IMR-90 (cell line): ENCODE data around the gene STOM. TPM values are rescaled to one million over a fixed set of nuclear protein-coding genes. Genes with fewer than 3 reads are reported as not detected.

Experiments used
- ATAC-seq: fragments of 200-7000 bp; cut with Tn5 transposase; 2 replicates; pipeline ENCODE4 v1.9.1; 2020; ENCODE audit warnings: low read depth, mild to moderate bottlenecking, moderate library complexity
- BruUV-seq: library from RNA; stranded (reverse); fragments of 400-500 nt; replicated peaks from 2 replicates; lab custom pipeline; 2021; lab: Mats Ljungman, UMichigan
- CTCF ChIA-PET: fragments of 300-600 bp; formaldehyde crosslinking; extraction: SDS; loops from one replicate; lab custom pipeline; 2021; ENCODE audit warnings: antibody characterized with exemption; lab: Yijun Ruan, JAX
- POLR2A ChIA-PET: fragments of 300-600 bp; sonication (Branson Sonifier 250); formaldehyde crosslinking; loops from one replicate; lab custom pipeline; 2022; ENCODE audit warnings: antibody characterized with exemption; ENCODE audit not compliant: unreplicated experiment; lab: Charles Lee
- DNase-seq: peaks from one replicate; pipeline ENCODE4 v3.0.0; 2013
- H2AFZ ChIP-seq: replicated peaks from 2 replicates; pipeline ENCODE3; 2013; ENCODE audit warnings: low read length, mild to moderate bottlenecking; ENCODE audit not compliant: poor library complexity
- H2AK5ac ChIP-seq: 2 replicates; pipeline ENCODE4 v1.6.1; 2013; ENCODE audit warnings: low read depth, low read length, inconsistent platforms
- H2AK9ac ChIP-seq: replicated peaks from 2 replicates; pipeline ENCODE3; 2013; ENCODE audit warnings: mild to moderate bottlenecking, low read depth, low read length, moderate library complexity; ENCODE audit not compliant: poor library complexity
- H2BK120ac ChIP-seq: 2 replicates; pipeline ENCODE4 v1.6.1; 2013; ENCODE audit warnings: low read depth, low read length, inconsistent platforms
- H2BK15ac ChIP-seq: 3 replicates; pipeline ENCODE4 v1.6.1; 2013; ENCODE audit warnings: low read depth, low read length, inconsistent platforms
- H2BK20ac ChIP-seq: 2 replicates; pipeline ENCODE4 v1.6.1; 2013; ENCODE audit warnings: low read depth, mild to moderate bottlenecking, inconsistent platforms, low read length, moderate library complexity
- H2BK5ac ChIP-seq: 2 replicates; pipeline ENCODE4 v1.6.1; 2013; ENCODE audit warnings: mild to moderate bottlenecking, low read depth, low read length, inconsistent platforms; ENCODE audit not compliant: poor library complexity, severe bottlenecking
- H3K14ac ChIP-seq: replicated peaks from 2 replicates; pipeline ENCODE4 v1.6.1; 2013; ENCODE audit warnings: low read depth, low read length, inconsistent platforms
- H3K18ac ChIP-seq: 2 replicates; pipeline ENCODE4 v1.6.1; 2013; ENCODE audit warnings: low read depth, low read length, control low read depth
- H3K23ac ChIP-seq: 2 replicates; pipeline ENCODE4 v1.6.1; 2013; ENCODE audit warnings: low read depth, low read length, inconsistent platforms
- H3K27ac ChIP-seq: 2 replicates; pipeline ENCODE4 v1.5.1; 2013; ENCODE audit warnings: mild to moderate bottlenecking, control low read depth, low read length; ENCODE audit not compliant: insufficient read depth
- H3K27me3 ChIP-seq: 2 replicates; pipeline ENCODE4 v1.6.1; 2013; ENCODE audit warnings: low read length; ENCODE audit not compliant: control insufficient read depth, insufficient read depth
- H3K36me3 ChIP-seq: 2 replicates; pipeline ENCODE4 v1.6.1; 2013; ENCODE audit warnings: low read length, mixed read lengths; ENCODE audit not compliant: control insufficient read depth, insufficient read depth
- H3K4ac ChIP-seq: 2 replicates; pipeline ENCODE4 v1.6.1; 2013; ENCODE audit warnings: low read depth, low read length, inconsistent platforms
- H3K4me1 ChIP-seq: 2 replicates; pipeline ENCODE4 v1.6.1; 2013; ENCODE audit warnings: low read length, mixed read lengths; ENCODE audit not compliant: control insufficient read depth, insufficient read depth
- H3K4me2 ChIP-seq: 2 replicates; pipeline ENCODE4 v1.6.1; 2013; ENCODE audit warnings: low read depth, mild to moderate bottlenecking, control low read depth, low read length, moderate library complexity
- H3K4me3 ChIP-seq: 2 replicates; pipeline ENCODE4 v1.5.1; 2013; ENCODE audit warnings: low read depth, mild to moderate bottlenecking, control low read depth, low read length, moderate library complexity; ENCODE audit not compliant: insufficient read depth
- H3K56ac ChIP-seq: 2 replicates; pipeline ENCODE4 v1.6.1; 2013; ENCODE audit warnings: low read length, inconsistent platforms; ENCODE audit not compliant: insufficient read depth; ENCODE audit errors: extremely low read depth
- H3K79me1 ChIP-seq, 2 experiments: 2 replicates each; pipeline ENCODE4 v1.6.1; 2013; ENCODE audit warnings: low read length in 2 of 2, inconsistent platforms in 1 of 2, low read depth in 1 of 2
- H3K9ac ChIP-seq: 2 replicates; pipeline ENCODE4 v1.6.1; 2013; ENCODE audit warnings: low read depth, low read length, control low read depth
- H3K9me1 ChIP-seq: 2 replicates; pipeline ENCODE4 v1.6.1; 2013; ENCODE audit warnings: low read length, inconsistent platforms; ENCODE audit not compliant: insufficient read depth
- H3K9me3 ChIP-seq: 2 replicates; pipeline ENCODE4 v1.6.1; 2013; ENCODE audit warnings: low read length; ENCODE audit not compliant: control insufficient read depth, insufficient read depth
- H4K20me1 ChIP-seq: 2 replicates; pipeline ENCODE4 v1.6.1; 2013; ENCODE audit warnings: low read length, inconsistent platforms; ENCODE audit not compliant: insufficient read depth
- H4K5ac ChIP-seq: 2 replicates; pipeline ENCODE4 v1.6.1; 2013; ENCODE audit warnings: mild to moderate bottlenecking, low read depth, low read length, control low read depth
- H4K8ac ChIP-seq, 2 experiments: 2 replicates each; pipeline ENCODE4 v1.6.1; 2013; ENCODE audit warnings: low read depth in 2 of 2, low read length in 2 of 2, control low read depth in 1 of 2, inconsistent platforms in 1 of 2
- H4K91ac ChIP-seq: 2 replicates; pipeline ENCODE4 v1.6.1; 2013; ENCODE audit warnings: low read depth, low read length, inconsistent platforms; ENCODE audit not compliant: insufficient read depth
- BHLHE40 ChIP-seq: fragments of 150-350 bp; IDR thresholded peaks from 2 replicates; pipeline ENCODE4 v1.6.1; 2016; ENCODE audit warnings: mild to moderate bottlenecking, low read depth, low read length
- CHD1 ChIP-seq: IDR thresholded peaks from 2 replicates; pipeline ENCODE4 v1.6.1; 2012; ENCODE audit warnings: low read depth, low read length, improper control_type of control experiment
- FOS ChIP-seq: fragments of 150-350 bp; IDR thresholded peaks from 2 replicates; pipeline ENCODE4 v1.6.1; 2016; ENCODE audit warnings: low read depth, low read length
- MAFK ChIP-seq: IDR thresholded peaks from 2 replicates; pipeline ENCODE4 v1.6.1; 2012; ENCODE audit warnings: low read depth, low read length, improper control_type of control experiment
- MXI1 ChIP-seq: IDR thresholded peaks from 2 replicates; pipeline ENCODE4 v1.6.1; 2012; ENCODE audit warnings: low read depth, mild to moderate bottlenecking, low read length, moderate library complexity, borderline replicate concordance
- NFE2L2 ChIP-seq: fragments of 150-350 bp; IDR thresholded peaks from 2 replicates; pipeline ENCODE4 v1.6.1; 2016; ENCODE audit warnings: low read depth, mild to moderate bottlenecking, low read length
- POLR2A ChIP-seq: IDR thresholded peaks from 2 replicates; pipeline ENCODE4 v1.6.1; 2012; ENCODE audit warnings: mild to moderate bottlenecking, low read depth, low read length
- RFX5 ChIP-seq: IDR thresholded peaks from 2 replicates; pipeline ENCODE4 v1.8.0; 2012; ENCODE audit warnings: low read depth, mild to moderate bottlenecking, low read length, moderate library complexity
- WGBS, 2 experiments: methylation state at CpG; one replicate each; pipeline versions ENCODE4 v1.1.5 to v1.1.7; 2013; ENCODE audit warnings: missing lambda C conversion rate in 2 of 2; ENCODE audit not compliant: insufficient read length in 1 of 2; ENCODE audit errors: extremely low coverage in 2 of 2; 5-methylcytosine and 5-hydroxymethylcytosine counted together
- dilution Hi-C: fragments of 300-500 bp; cut with HindIII; formaldehyde crosslinking; loops from one replicate; pipeline ENCODE4 v1.14.3; 2018; ENCODE audit warnings: low sequenced_read_pairs; ENCODE audit not compliant: unreplicated experiment
- in situ Hi-C: fragments of 300-500 bp; cut with MboI; formaldehyde crosslinking; loops from 3 replicates; pipeline ENCODE4 v1.14.3; 2019; ENCODE audit warnings: low sequenced_read_pairs, inconsistent platforms, mixed read lengths
- intact Hi-C: fragments of 100-400 bp; cut with micrococcal nuclease; formaldehyde crosslinking; loops from 2 replicates; pipeline ENCODE4 v1.10.0; 2022
- polyA plus RNA-seq, 3 experiments: library from polyadenylated mRNA; depleted of rRNA; stranded (reverse); fragments of >200 nt; gene quantifications; 2 replicates each; pipeline ENCODE4 v1.2.3, GENCODE V29; 2012; ENCODE audit warnings: low replicate concordance in 1 of 3
- total RNA-seq: library from RNA; depleted of rRNA; stranded (reverse); fragments of >200 nt; gene quantifications from 2 replicates; pipeline ENCODE4 v1.2.3, GENCODE V29; 2012
- TF ChIP-seq, protein P1 (sequence below): fragments of 150-350 bp; IDR thresholded peaks from 2 replicates; pipeline ENCODE4 v1.6.1; 2016; ENCODE audit warnings: low read depth, mild to moderate bottlenecking, low read length, moderate library complexity, borderline replicate concordance
- TF ChIP-seq, protein P2 (sequence below): fragments of 150-350 bp; IDR thresholded peaks from 2 replicates; pipeline ENCODE4 v1.6.1; 2017; ENCODE audit warnings: mild to moderate bottlenecking, antibody characterized with exemption, low read length, low read depth

STOM gene
- total and polyA plus RNA-seq, 2 of the 4 experiments (the other 2 are of a cell fraction), result 78.4 to 84.8 TPM

DNA sequence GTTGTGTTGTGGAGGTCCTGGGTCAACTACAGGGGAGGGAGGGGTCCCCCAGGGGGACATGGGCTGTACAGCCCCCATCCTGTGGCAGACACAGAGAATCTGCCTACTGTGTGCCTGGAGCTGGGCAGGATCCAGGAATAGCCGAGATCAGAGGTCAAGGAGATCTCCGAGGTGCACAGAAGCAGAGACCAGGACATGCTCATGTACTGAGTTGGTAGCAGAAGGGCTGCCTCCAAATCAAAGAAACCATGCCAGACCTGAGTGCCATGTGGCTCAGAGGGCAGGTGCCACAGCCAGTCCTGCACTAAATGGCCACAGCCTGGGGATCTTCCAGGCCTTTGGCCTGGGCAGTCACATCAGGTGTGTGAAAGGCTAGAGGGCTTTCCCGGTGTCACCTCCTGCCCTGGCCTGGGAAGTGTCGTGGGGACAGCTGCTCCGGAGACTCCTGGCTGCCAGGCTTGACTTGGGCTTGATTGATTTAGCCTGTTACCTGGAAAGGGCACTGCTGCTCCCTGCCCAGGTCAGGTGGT, 74.3 kb downstream of the STOM start (continued):
- TF ChIP-seq RFX5 (no peak), NFE2L2 (no peak), BHLHE40 (no peak), POLR2A (no peak), MXI1 (no peak)

DNA sequence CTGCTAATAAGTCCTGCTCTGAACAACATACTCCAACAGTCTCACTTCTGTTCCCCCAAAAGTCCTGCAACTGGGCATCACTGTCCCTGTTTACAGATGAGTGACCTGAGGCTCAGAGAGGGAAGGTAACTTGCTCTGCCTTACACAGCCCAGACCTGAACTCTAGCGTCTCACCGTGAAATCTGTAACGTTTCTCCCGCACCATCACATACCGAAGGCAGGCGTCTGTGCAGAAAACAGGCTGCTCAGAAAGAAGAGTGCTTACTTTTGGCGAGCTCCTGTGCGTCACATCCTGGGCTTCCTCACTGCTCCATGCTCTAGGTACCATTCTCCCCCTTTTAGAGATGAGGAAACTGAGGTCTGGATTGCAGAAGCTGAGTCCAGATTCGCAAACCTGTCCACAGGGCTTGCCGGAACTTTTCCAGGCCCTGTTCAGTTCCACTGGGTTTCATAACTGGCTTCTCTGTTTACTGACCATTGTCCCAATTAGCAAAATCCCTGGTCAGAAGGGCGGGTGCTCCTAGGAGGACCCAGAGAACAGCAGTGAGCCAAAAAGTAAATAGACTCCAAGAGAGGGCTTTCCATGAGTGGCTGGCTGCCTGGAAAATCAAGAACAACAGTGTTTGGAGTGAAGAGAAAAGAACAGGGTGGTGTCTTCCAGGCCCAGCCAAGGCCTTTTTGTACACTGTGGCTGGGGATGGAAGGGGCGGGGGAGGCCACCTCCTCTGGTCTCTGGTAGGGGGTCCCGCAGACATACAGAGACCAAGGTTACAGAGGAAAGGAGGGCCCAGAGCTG, 75.0 kb downstream of the STOM start:
- H4K5ac ChIP-seq, result no peak overlapping the region
- H3K4me2 ChIP-seq, result no peak overlapping the region
- H3K56ac ChIP-seq, result no peak overlapping the region
- H2BK20ac ChIP-seq, result no peak overlapping the region
- H3K27ac ChIP-seq, result no peak overlapping the region
- H3K9me1 ChIP-seq, result peaks cover 36% of the 10 kb centered on the region
- H4K8ac ChIP-seq, result no peak overlapping the region
- H2BK120ac ChIP-seq, result no peak overlapping the region
- intact Hi-C loops (no loop called here), in situ Hi-C loops (no loop called here), dilution Hi-C loops (no loop called here)
- H3K4ac ChIP-seq, result no peak overlapping the region
- H2BK5ac ChIP-seq, result no peak overlapping the region
- TF ChIP-seq MAFK (no peak), FOS (no peak), POLR2A (no peak), CHD1 (no peak)
- TF ChIP-seq, protein P1, sequence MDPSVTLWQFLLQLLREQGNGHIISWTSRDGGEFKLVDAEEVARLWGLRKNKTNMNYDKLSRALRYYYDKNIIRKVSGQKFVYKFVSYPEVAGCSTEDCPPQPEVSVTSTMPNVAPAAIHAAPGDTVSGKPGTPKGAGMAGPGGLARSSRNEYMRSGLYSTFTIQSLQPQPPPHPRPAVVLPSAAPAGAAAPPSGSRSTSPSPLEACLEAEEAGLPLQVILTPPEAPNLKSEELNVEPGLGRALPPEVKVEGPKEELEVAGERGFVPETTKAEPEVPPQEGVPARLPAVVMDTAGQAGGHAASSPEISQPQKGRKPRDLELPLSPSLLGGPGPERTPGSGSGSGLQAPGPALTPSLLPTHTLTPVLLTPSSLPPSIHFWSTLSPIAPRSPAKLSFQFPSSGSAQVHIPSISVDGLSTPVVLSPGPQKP, result no peak
- TF ChIP-seq, protein P2, sequence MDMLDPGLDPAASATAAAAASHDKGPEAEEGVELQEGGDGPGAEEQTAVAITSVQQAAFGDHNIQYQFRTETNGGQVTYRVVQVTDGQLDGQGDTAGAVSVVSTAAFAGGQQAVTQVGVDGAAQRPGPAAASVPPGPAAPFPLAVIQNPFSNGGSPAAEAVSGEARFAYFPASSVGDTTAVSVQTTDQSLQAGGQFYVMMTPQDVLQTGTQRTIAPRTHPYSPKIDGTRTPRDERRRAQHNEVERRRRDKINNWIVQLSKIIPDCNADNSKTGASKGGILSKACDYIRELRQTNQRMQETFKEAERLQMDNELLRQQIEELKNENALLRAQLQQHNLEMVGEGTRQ, result no peak
- H3K18ac ChIP-seq, result no peak overlapping the region
- ChIA-PET POLR2A (no interaction called here), CTCF (no interaction called here)
- H3K79me1 ChIP-seq, result peaks cover 44 to 75% of the 10 kb centered on the region in 2 experiments
- H2AK9ac ChIP-seq, result no peak overlapping the region
- no peaks in the 10 kb centered on the region for H3K27me3 ChIP-seq
- H3K9me3 ChIP-seq, result no peaks in the 10 kb centered on the region
- no peak overlapping the region for H3K14ac ChIP-seq
- H2AFZ ChIP-seq, result no peak overlapping the region
- peaks cover 29% of the 10 kb centered on the region; the same call in 1 of the 2 replicates for H3K36me3 ChIP-seq
- WGBS, 2 experiments, result 100% methylated on average over 2 of the region's 13 CpGs; no CpG with 5 or more reads in 1 of the 2 experiments
- H3K9ac ChIP-seq, result no peak overlapping the region
- H4K20me1 ChIP-seq, result peaks cover 26% of the 10 kb centered on the region; the same call in 1 of the 2 replicates
- no peak overlapping the region for H3K23ac ChIP-seq
- H4K91ac ChIP-seq, result no peak overlapping the region
- no peak overlapping the region for H2BK15ac ChIP-seq
- no peak overlapping the region for H3K4me3 ChIP-seq
- no peak overlapping the region for H2AK5ac ChIP-seq
- no peak for ATAC-seq
- no TSS peak for BruUV-seq
- DNase-seq, result no peak
- peaks cover 15% of the 10 kb centered on the region for H3K4me1 ChIP-seq
